Brain microvascular endothelial cell (primary cell): ENCODE data around the gene STC2.

Source experiments
- DNase-seq: peaks from one replicate; pipeline ENCODE4 v3.0.0-alpha.2; 2020
- H3K27ac ChIP-seq: fragments of 250-450 bp; sonication (Bioruptor Pico); 2 replicates; pipeline ENCODE4 v1.5.1; 2020; ENCODE audit warnings: mild to moderate bottlenecking, moderate library complexity
- H3K27me3 ChIP-seq: fragments of 250-450 bp; sonication (Bioruptor Pico); replicated peaks from 2 replicates; pipeline ENCODE4 v1.5.1; 2020; ENCODE audit warnings: mild to moderate bottlenecking
- H3K36me3 ChIP-seq: fragments of 250-450 bp; sonication (Bioruptor Pico); replicated peaks from 2 replicates; pipeline ENCODE4 v1.5.1; 2020; ENCODE audit warnings: mild to moderate bottlenecking
- H3K4me3 ChIP-seq: 2 replicates; pipeline ENCODE4 v1.5.1; 2011; ENCODE audit warnings: low read depth, mild to moderate bottlenecking, control low read depth, low read length, moderate library complexity
- CTCF ChIP-seq: IDR thresholded peaks from 2 replicates; pipeline ENCODE4 v1.5.1; 2011; ENCODE audit warnings: low read depth, mild to moderate bottlenecking, moderate library complexity, low read length, control low read depth, inconsistent platforms; ENCODE audit errors: missing control alignments
- in situ Hi-C: cut with HindIII; loops from 2 replicates; pipeline ENCODE4 v1.10.0; 2017; ENCODE audit warnings: low sequenced_read_pairs, low pct_ligation_motif_present

STC2 gene

GRCh38 chr5:173325091-173325698 is 3.0 kb downstream of the STC2 start:
- Histone ChIP-seq H3K4me3 (peak overlapping the region; percentile 83), H3K27me3 (no peaks in the 10 kb centered on the region), H3K36me3 (peaks cover 55% of the 10 kb centered on the region), H3K27ac (peak overlapping the region; percentile 89)
- in situ Hi-C loops: no loop called here
- no peak for DNase-seq
- TF ChIP-seq CTCF: no peak

- H3K27me3 ChIP-seq: no peaks in the 10 kb centered on the region
- H3K36me3 ChIP-seq: peaks cover 63% of the 10 kb centered on the region
- TF ChIP-seq CTCF: no peak
- in situ Hi-C loops: no loop called here
- peak overlapping the region; percentile 83 for H3K4me3 ChIP-seq
- peak overlapping the region; percentile 89 for H3K27ac ChIP-seq
- no peak for DNase-seq
Observed at GRCh38 chr5:173324115-173325001, 3.9 kb downstream of the STC2 start.

DNA sequence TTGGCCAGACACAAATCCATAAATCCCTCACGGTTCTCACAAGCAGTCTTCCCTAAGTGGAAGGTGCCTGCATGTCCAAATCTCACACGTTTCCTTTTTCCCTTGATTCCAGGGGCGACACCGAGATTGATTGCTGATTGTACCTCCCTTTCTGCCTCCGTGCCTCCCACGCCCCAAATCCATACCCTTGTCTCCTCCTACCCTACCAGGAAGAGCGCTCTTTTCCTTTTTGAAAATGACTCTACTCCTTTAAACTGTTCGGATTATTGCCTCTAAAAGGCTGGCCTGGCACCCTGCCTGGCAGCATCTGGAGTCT is 4.5 kb downstream of the STC2 start:
- H3K4me3 ChIP-seq: no peak overlapping the region
- peaks cover 69% of the 10 kb centered on the region for H3K36me3 ChIP-seq
- H3K27me3 ChIP-seq: no peaks in the 10 kb centered on the region
- DNase-seq: no peak
- H3K27ac ChIP-seq: peak overlapping the region; percentile 89
- in situ Hi-C loops: no loop called here
- no peak for TF ChIP-seq CTCF

DNA sequence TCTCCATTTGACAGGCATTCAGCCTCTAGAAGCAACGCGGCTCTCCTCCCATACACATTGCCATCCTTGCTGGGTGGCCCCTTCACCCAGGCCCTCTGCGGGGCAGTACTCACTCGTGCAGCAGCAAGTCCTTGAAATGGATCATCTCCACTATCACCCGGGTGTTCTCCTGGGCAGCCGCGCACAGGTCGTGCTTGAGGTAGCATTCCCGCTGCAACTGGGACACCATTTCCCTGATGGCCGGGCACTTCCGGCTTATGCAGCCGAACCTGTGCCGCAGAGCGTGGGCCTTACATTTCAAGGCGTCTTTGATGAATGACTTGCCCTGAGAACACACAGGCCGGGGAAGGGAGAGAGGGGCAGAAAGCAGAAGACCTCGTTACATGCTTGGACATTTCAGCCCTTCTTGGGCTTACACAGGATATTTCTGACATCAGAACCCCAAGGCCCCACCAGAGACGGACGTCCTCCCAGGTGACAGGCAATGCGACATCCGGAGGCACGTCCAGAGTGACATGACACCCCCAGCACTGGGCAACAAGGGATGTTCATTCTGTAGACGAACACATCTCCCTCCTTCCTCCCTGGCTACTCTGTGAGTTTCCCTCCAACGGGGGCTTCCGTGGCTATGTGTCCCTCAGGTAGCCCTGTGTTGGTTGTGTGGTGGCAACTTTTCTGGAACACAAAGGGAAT is 5.0 kb downstream of the STC2 start:
- in situ Hi-C loops: no loop called here
- Histone ChIP-seq H3K27ac (no peak overlapping the region), H3K27me3 (no peaks in the 10 kb centered on the region), H3K36me3 (peaks cover 74% of the 10 kb centered on the region), H3K4me3 (no peak overlapping the region)
- DNase-seq: no peak
- TF ChIP-seq CTCF: no peak

DNA sequence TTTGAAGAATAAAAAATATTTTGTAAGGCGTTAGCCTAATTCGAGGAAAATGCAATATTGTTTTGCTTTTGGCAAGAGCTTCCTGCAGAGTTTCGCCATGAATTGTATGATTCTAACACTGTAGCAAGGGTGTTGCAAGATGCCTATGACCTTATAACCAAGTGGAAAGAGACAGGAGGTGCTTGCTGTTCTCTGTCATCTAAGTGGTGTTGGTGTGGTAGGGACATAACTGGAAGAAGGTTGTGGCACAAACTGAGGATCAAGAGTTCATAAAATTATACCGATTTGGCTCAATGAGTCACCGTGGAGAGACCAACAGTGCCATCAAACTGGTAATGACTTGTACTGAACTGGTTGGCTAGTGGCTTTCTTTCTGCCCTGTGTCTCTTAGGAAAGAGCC is 6.3 kb downstream of the STC2 start:
- H3K27ac ChIP-seq: no peak overlapping the region
- no peak overlapping the region for H3K4me3 ChIP-seq
- H3K27me3 ChIP-seq: no peaks in the 10 kb centered on the region
- peaks cover 88% of the 10 kb centered on the region for H3K36me3 ChIP-seq
- TF ChIP-seq CTCF: no peak
- DNase-seq: no peak
- in situ Hi-C loops: no loop called here
